ENCODE measurements around the gene CTDP1.

The CTDP1 gene

DNA sequence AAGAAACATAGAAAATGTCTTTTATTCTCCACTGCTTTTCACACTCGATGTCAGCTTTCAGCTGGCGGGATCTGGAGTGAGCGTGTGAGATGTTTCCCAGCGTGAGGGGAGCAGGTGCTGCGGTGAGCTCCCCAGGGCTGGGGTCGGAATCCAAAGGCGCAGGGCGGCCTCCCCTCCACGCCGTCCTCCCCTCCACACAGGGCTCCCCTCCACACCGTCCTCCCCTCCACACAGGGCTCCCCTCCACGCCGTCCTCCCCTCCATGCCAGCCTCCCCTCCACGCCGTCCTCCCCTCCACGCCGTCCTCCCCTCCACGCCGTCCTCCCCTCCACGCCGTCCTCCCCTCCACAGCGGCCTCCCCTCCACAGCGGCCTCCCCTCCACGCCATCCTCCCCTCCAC lies 91.2 kb downstream of the CTDP1 start:
- no peak for DNase-seq
- Histone ChIP-seq H2BK15ac (replicated peaks; ENCODE audit: low read depth) (no peak overlapping the region), H3K56ac (ENCODE audit: low read length) (no peak overlapping the region), H3K79me2 (ENCODE audit: control insufficient read depth, insufficient read depth, low read length) (no peaks in the 10 kb centered on the region), H3K36me3 (ENCODE audit: control insufficient read depth, insufficient read depth, low read length) (no peaks in the 10 kb centered on the region), H3K23ac (ENCODE audit: low read length) (no peak overlapping the region), H3K4me1 (ENCODE audit: control insufficient read depth, low read depth, low read length) (no peaks in the 10 kb centered on the region), H4K8ac (ENCODE audit: low read depth, low read length) (no peak overlapping the region), H3K4ac (ENCODE audit: low read depth, low read length) (no peak overlapping the region), H3K9ac (ENCODE audit: low read length) (no peak overlapping the region), H3K4me2 (ENCODE audit: low read length) (no peak overlapping the region), H2AK5ac (ENCODE audit: low read length) (no peak overlapping the region), H3K27me3 (ENCODE audit: insufficient read depth, low read length, poor library complexity) (no peaks in the 10 kb centered on the region), H3K4me3 (ENCODE audit: low read length) (no peak overlapping the region), H2BK120ac (ENCODE audit: low read depth, low read length) (no peak overlapping the region), H4K5ac (ENCODE audit: low read length) (no peak overlapping the region), H2BK5ac (ENCODE audit: low read length) (no peak overlapping the region), H3K18ac (ENCODE audit: low read length) (no peak overlapping the region), H3K79me1 (ENCODE audit: low read length) (no peaks in the 10 kb centered on the region), H3K27ac (ENCODE audit: low read depth, low read length) (no peak overlapping the region)
- WGBS (ENCODE audit: extremely low coverage, insufficient coverage, low lambda C conversion rate) = no CpG with 5 or more reads among the region's 24 CpGs

DNA sequence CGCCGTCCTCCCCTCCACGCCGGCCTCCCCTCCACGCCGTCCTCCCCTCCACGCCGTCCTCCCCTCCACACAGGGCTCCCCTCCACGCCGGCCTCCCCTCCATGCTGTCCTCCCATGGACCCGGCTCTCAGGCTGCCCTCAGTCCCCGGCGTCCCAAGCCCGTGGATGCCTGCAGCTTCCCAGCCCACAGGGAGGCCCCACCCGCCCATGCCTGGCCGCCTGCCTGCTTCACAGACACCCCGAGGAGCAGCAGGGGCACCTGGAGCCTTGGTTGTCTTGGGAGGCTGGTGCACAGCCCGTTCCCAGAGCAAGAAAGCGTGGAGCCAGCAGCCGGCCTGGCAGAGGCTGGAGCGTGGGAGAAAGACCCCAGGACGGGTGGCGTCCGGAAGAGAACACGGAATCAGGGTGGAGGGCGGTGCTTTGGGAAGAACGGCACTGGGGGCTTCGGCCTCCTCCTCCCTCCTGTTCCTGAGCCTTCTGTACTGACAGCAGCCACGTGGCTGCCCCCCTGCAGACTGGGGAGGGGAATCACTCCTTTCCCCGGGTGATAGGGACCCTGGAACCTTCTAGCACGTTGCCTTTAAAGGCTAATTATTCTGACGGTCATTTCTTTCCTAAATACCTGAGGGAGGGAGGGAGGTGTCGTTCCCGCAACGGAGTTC lies 92.0 kb downstream of the CTDP1 start:
- H3K56ac ChIP-seq (ENCODE audit: low read length) = no peak overlapping the region
- H3K4me2 ChIP-seq (ENCODE audit: low read length) = no peak overlapping the region
- H2BK5ac ChIP-seq (ENCODE audit: low read length) = no peak overlapping the region
- H3K4ac ChIP-seq (ENCODE audit: low read depth, low read length) = no peak overlapping the region
- H4K5ac ChIP-seq (ENCODE audit: low read length) = no peak overlapping the region
- no peak overlapping the region for H2AK5ac ChIP-seq (ENCODE audit: low read length)
- no peak for DNase-seq
- H3K36me3 ChIP-seq (ENCODE audit: control insufficient read depth, insufficient read depth, low read length) = no peaks in the 10 kb centered on the region
- no peak overlapping the region for H3K23ac ChIP-seq (ENCODE audit: low read length)
- no CpG with 5 or more reads among the region's 35 CpGs for WGBS (ENCODE audit: extremely low coverage, insufficient coverage, low lambda C conversion rate)
- H2BK15ac ChIP-seq (replicated peaks; ENCODE audit: low read depth) = no peak overlapping the region
- H3K27me3 ChIP-seq (ENCODE audit: insufficient read depth, low read length, poor library complexity) = no peaks in the 10 kb centered on the region
- H3K79me2 ChIP-seq (ENCODE audit: control insufficient read depth, insufficient read depth, low read length) = no peaks in the 10 kb centered on the region
- no peaks in the 10 kb centered on the region for H3K79me1 ChIP-seq (ENCODE audit: low read length)
- no peak overlapping the region for H2BK120ac ChIP-seq (ENCODE audit: low read depth, low read length)
- H3K4me3 ChIP-seq (ENCODE audit: low read length) = no peak overlapping the region
- H4K8ac ChIP-seq (ENCODE audit: low read depth, low read length) = no peak overlapping the region
- no peak overlapping the region for H3K18ac ChIP-seq (ENCODE audit: low read length)
- no peak overlapping the region for H3K9ac ChIP-seq (ENCODE audit: low read length)
- H3K27ac ChIP-seq (ENCODE audit: low read depth, low read length) = no peak overlapping the region
- no peaks in the 10 kb centered on the region for H3K4me1 ChIP-seq (ENCODE audit: control insufficient read depth, low read depth, low read length)

DNA sequence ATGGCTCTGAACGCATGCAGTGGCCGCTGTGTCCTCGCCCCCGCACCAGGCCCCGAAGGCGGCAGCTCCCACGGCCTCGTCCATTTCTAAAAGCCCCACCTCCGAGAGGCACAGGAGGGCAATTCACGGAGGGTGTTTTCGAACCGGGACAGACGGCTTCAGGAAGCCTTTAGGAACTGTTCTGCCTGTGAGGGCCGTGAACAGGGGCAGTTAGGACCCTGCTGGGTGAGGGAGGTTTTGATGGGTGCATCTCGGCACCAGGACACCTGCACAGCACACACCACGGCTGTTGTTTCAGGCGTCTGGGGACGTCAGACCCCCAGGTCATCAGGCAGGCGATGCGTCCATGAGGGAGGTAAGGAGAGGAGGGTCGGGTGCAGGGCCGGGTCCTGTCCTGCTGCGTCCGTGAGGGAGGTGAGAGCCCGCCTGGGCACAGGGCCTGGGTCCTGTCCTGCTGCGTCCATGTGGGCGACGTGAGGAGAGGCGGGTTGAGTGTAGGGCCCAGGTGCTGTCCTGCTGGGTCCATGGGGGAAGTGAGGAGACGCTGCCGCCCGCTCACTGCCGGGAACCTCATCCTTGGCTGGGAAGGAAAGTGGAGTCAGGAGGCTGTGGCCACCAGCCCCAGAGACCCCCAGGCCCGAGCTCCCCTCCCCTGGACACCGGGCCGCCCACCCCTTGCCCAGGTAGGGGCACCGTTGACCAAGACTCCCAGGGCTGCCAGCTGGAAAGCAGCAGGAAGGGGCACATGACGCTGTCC lies 92.7 kb downstream of the CTDP1 start:
- no peak overlapping the region for H3K18ac ChIP-seq (ENCODE audit: low read length)
- no peak overlapping the region for H2AK5ac ChIP-seq (ENCODE audit: low read length)
- H3K4me1 ChIP-seq (ENCODE audit: control insufficient read depth, low read depth, low read length) = no peaks in the 10 kb centered on the region
- no peak overlapping the region for H2BK5ac ChIP-seq (ENCODE audit: low read length)
- H2BK15ac ChIP-seq (replicated peaks; ENCODE audit: low read depth) = no peak overlapping the region
- no peak overlapping the region for H3K27ac ChIP-seq (ENCODE audit: low read depth, low read length)
- no peak overlapping the region for H4K5ac ChIP-seq (ENCODE audit: low read length)
- H4K8ac ChIP-seq (ENCODE audit: low read depth, low read length) = no peak overlapping the region
- H3K4me3 ChIP-seq (ENCODE audit: low read length) = no peak overlapping the region
- H3K79me1 ChIP-seq (ENCODE audit: low read length) = no peaks in the 10 kb centered on the region
- no peak overlapping the region for H2BK120ac ChIP-seq (ENCODE audit: low read depth, low read length)
- no peak overlapping the region for H3K23ac ChIP-seq (ENCODE audit: low read length)
- no peaks in the 10 kb centered on the region for H3K79me2 ChIP-seq (ENCODE audit: control insufficient read depth, insufficient read depth, low read length)
- no peak for DNase-seq
- no peak overlapping the region for H3K56ac ChIP-seq (ENCODE audit: low read length)
- H3K27me3 ChIP-seq (ENCODE audit: insufficient read depth, low read length, poor library complexity) = no peaks in the 10 kb centered on the region
- H3K4ac ChIP-seq (ENCODE audit: low read depth, low read length) = no peak overlapping the region
- no peak overlapping the region for H3K9ac ChIP-seq (ENCODE audit: low read length)
- WGBS (ENCODE audit: extremely low coverage, insufficient coverage, low lambda C conversion rate) = no CpG with 5 or more reads among the region's 38 CpGs
- no peak overlapping the region for H3K4me2 ChIP-seq (ENCODE audit: low read length)
- no peaks in the 10 kb centered on the region for H3K36me3 ChIP-seq (ENCODE audit: control insufficient read depth, insufficient read depth, low read length)

DNA sequence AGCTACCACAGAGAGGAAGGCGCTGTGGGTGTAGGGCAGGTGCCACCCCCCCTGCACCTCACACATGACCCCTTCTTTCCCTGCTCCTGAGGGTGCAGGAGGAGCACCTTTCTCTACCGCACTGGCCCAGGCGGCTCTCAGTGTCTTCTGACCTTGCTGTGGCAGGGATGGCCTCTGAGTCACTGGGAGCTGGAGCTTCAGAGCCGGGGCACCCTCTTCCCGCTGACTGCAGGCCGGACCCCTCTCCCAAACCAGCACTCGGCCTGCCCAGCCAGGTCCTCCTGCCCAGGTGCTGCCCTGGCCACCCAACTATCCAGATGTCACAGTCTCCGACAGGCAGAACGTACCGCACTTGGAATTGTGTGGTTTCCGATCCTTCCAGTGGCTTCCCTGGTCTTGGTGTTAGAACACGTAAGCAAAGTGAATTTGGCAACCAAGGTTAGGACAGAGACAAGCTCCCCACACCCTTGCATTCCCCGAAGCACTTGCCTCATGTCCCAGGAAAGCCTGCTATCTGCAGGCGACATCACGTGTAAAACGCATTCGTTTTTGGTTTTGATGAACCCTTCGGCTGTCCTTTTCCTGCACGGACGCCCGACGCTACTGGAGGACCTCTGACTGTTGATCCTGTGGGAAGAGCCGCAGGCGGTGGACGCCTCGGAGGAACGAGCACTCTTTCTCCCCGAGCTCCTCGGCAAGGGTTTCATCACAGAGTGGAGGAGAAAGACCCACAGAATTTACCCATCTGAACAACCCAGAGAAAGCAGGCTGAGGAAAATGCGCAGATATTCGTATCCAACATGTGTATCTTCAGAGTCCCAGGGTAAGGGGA lies 93.5 kb downstream of the CTDP1 start:
- DNase-seq = no peak
- no peaks in the 10 kb centered on the region for H3K27me3 ChIP-seq (ENCODE audit: insufficient read depth, low read length, poor library complexity)

DNA sequence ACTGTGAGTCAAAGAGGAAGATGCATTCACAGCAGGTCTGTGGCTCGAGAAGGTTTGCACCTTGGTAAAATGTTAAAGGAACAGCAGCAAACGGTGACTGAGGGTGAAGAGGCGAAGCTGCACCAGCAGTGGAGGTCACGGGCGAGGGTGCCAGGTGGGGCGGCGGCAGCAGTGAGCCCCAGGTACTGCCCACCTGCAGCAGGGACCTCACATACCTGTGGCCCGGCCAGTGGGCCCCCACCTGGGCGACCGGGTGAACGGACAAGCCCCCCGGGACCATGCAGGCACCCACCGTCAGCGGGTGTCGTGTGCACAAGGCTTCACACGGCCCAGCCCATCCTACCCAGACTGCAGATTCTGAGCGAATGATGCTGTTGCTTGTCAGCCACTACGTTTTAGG lies 94.5 kb downstream of the CTDP1 start:
- no peak overlapping the region for H3K4me2 ChIP-seq (ENCODE audit: low read length)
- H2AK5ac ChIP-seq (ENCODE audit: low read length) = no peak overlapping the region
- no peak overlapping the region for H3K9ac ChIP-seq (ENCODE audit: low read length)
- H3K18ac ChIP-seq (ENCODE audit: low read length) = no peak overlapping the region
- no peak overlapping the region for H3K23ac ChIP-seq (ENCODE audit: low read length)
- H3K79me2 ChIP-seq (ENCODE audit: control insufficient read depth, insufficient read depth, low read length) = no peaks in the 10 kb centered on the region
- H2BK120ac ChIP-seq (ENCODE audit: low read depth, low read length) = no peak overlapping the region
- H3K4me3 ChIP-seq (ENCODE audit: low read length) = no peak overlapping the region
- H2BK15ac ChIP-seq (replicated peaks; ENCODE audit: low read depth) = no peak overlapping the region
- no peaks in the 10 kb centered on the region for H3K27me3 ChIP-seq (ENCODE audit: insufficient read depth, low read length, poor library complexity)
- no peak overlapping the region for H3K27ac ChIP-seq (ENCODE audit: low read depth, low read length)
- H3K4ac ChIP-seq (ENCODE audit: low read depth, low read length) = no peak overlapping the region
- no peak overlapping the region for H2BK5ac ChIP-seq (ENCODE audit: low read length)
- H3K36me3 ChIP-seq (ENCODE audit: control insufficient read depth, insufficient read depth, low read length) = no peaks in the 10 kb centered on the region
- WGBS (ENCODE audit: extremely low coverage, insufficient coverage, low lambda C conversion rate) = no CpG with 5 or more reads among the region's 18 CpGs
- H4K5ac ChIP-seq (ENCODE audit: low read length) = no peak overlapping the region
- no peaks in the 10 kb centered on the region for H3K4me1 ChIP-seq (ENCODE audit: control insufficient read depth, low read depth, low read length)
- H3K56ac ChIP-seq (ENCODE audit: low read length) = no peak overlapping the region
- no peak for DNase-seq
- no peak overlapping the region for H4K8ac ChIP-seq (ENCODE audit: low read depth, low read length)
- no peaks in the 10 kb centered on the region for H3K79me1 ChIP-seq (ENCODE audit: low read length)

More for the DNA sequence above, 93.5 kb downstream of the CTDP1 start:
- no peak overlapping the region for H2AK5ac ChIP-seq (ENCODE audit: low read length)
- H3K4me2 ChIP-seq (ENCODE audit: low read length) = no peak overlapping the region
- H3K18ac ChIP-seq (ENCODE audit: low read length) = no peak overlapping the region
- H3K23ac ChIP-seq (ENCODE audit: low read length) = no peak overlapping the region
- no CpG with 5 or more reads among the region's 31 CpGs for WGBS (ENCODE audit: extremely low coverage, insufficient coverage, low lambda C conversion rate)
- H3K4me3 ChIP-seq (ENCODE audit: low read length) = no peak overlapping the region
- no peak overlapping the region for H2BK15ac ChIP-seq (replicated peaks; ENCODE audit: low read depth)
- no peak overlapping the region for H3K9ac ChIP-seq (ENCODE audit: low read length)
- H3K4ac ChIP-seq (ENCODE audit: low read depth, low read length) = no peak overlapping the region
- H2BK5ac ChIP-seq (ENCODE audit: low read length) = no peak overlapping the region
- no peaks in the 10 kb centered on the region for H3K4me1 ChIP-seq (ENCODE audit: control insufficient read depth, low read depth, low read length)
- H3K79me2 ChIP-seq (ENCODE audit: control insufficient read depth, insufficient read depth, low read length) = no peaks in the 10 kb centered on the region
- no peak overlapping the region for H3K56ac ChIP-seq (ENCODE audit: low read length)
- H4K5ac ChIP-seq (ENCODE audit: low read length) = no peak overlapping the region
- no peaks in the 10 kb centered on the region for H3K36me3 ChIP-seq (ENCODE audit: control insufficient read depth, insufficient read depth, low read length)
- no peak overlapping the region for H2BK120ac ChIP-seq (ENCODE audit: low read depth, low read length)
- no peaks in the 10 kb centered on the region for H3K79me1 ChIP-seq (ENCODE audit: low read length)
- H4K8ac ChIP-seq (ENCODE audit: low read depth, low read length) = no peak overlapping the region
- no peak overlapping the region for H3K27ac ChIP-seq (ENCODE audit: low read depth, low read length)
